NCI-H128 (cell line): ENCODE measurements around the gene WDR33.

Experiments used
- DNase-seq: peaks from one replicate; lab custom pipeline; 2025; ENCODE audit not compliant: unreplicated experiment; lab: John Stamatoyannopoulos, UW

WDR33 gene

DNA sequence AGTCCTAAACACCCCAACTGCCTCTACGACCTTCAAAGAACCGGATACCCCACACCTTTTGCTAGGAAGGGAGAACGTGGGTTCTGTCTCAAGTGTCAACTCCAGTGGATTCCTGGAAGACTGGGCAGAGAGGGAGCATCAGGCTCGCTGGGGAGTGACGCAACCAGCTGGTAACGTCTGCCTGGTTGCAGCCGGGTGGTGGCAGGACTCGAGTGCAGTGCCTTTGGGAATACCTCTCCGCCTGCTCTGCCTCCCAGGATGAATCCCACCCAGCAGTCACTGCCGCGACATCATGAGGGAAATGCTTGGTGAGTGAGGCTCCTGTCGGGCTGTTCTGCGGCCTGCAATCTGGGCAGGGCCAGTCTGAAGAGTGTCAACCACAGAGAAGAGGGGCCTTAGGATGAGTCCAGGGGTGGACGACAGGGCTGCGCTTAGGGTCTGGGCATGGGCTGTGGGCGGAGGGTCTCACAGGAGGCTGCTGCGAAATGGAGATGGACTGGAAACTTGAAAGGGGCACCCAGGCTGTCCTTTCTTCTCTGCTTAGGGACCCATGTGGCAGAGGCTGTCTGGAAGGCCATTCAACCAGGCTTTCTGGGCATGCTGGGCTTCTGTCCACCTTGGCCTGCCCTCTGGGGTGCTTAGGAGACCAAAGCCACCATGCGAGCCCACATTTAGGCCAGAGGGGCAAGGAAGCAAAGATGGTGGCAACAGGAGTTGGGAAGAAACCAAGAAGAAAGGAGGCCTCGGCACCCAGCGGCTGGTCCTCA lies 152.1 kb downstream of the WDR33 start:
- no peak for DNase-seq

DNA sequence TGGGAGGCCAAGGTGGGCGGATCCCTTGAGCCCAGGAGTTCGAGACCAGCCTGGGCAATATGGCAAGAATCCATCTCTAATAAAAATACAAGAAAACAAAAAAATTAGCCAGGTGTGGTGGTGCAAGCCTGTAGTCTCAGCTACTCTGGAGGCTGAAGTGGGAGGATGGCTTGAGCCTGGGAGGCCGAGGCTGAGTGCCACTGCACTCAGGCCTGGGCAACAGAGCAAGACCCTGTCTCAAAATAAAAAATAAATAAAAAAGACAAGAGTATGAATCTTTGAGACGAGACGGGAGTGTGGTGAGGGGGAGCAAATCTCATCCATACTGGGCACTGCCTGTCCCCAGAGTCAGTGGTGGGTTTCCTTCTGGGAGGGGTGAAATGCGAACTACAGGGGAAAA lies 152.8 kb downstream of the WDR33 start:
- no peak for DNase-seq

DNA sequence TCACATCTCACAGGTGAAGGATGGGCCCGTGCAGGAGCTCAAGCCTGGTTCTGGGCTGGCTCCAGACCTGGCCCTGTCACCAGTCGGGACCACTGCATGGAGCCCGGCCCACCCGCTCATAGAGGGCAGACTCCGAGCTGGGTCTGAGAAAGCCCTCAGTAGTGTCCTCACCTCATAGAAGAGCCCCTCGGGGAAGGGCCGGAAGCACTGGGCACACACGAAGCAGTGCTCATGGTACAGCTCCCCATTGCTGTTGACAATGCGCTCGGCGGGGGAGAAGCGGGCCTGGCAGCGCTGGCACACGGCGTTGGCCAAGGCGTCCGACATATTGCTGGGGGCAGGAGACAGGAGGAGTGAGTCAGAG lies 153.8 kb downstream of the WDR33 start:
- DNase-seq, result no peak

DNA sequence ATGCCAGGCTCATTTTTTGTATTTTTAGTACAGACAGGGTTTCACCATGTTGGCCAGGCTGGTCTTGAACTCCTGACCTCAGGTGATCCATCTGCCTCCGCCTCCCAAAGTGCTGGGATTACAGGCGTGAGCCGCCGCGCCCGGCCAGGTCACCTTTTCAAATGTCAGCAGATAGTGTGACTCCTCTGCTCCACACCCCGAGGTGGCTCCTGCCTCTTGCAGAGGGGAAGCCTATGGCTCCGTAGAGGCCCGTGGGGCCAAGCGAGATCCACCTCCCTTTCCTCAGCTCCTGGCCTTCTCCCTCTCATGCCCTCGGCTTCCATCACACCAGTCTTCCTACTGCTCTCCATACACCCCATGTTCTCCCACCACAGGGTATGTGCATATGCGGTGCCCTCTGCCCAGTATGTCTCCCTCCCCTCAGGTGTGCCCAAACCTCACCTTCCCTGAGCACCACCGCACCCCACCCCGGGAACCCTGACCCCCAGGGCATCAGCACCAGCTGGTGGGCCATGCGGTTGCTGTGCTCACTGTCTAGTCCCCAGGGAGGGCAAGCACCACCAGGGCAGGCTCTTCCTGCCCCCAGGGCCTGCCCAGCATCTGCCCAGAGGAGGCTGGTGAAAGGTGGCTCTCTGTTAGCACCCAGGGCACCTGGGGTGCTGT lies 154.3 kb downstream of the WDR33 start:
- DNase-seq, result no peak

DNA sequence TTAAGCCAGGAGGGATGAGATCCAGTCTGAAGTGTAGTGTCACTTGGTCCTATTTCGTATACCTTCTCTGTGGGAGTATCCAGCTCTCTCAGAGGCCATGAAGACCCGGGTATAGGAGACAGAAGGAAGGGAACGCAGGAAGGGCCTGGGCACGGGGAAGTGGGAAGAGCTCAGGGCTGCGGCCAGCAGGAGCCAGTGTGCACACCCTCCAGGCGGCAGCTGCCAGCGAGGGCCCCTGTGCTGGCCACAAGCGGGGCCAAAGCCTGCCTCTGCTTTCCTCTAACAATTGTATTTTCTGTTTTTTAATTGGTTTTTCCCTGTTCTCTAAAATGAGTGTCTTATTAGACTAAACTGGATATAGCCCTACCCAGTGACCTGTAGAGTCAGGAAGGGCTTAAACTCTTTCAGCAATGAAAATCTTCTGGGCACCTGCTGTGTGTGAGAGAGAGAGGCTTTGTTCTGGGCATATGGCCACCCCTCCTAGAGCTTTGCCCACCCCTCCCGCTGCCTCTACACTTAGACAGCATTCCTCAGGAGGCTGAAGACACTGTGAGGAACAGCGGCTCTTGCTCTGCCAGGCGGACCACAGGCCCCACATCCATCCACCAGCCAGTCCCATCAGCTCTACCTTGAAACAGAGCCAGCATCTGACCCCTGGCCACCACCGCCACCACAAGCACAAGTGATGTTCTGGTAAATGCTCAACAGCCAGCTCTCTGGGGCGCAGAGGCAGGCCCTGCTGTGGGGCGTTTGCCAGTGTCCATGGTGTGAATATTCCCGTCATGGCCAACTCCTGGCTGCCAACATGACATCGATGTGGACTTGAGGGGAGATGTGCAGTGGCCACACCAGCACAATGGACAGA lies 155.5 kb downstream of the WDR33 start:
- DNase-seq, result no peak

DNA sequence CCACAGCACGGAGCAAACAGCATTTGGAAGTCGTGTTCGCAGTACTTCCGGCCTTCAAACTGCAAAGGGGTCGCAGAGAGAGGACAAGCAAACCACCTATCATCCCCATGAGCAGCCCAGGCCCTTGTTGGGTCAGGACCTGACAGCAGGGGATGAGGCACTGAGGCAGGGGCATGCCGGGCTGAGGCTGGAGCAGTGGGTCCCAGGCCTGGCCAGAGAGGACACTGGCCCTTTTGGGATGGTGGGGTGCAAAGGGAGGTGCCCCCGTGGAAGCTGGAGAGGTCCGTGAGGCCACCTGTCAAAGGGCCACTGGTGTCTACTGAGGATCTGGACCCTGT lies 156.2 kb downstream of the WDR33 start:
- DNase-seq, result no peak

DNA sequence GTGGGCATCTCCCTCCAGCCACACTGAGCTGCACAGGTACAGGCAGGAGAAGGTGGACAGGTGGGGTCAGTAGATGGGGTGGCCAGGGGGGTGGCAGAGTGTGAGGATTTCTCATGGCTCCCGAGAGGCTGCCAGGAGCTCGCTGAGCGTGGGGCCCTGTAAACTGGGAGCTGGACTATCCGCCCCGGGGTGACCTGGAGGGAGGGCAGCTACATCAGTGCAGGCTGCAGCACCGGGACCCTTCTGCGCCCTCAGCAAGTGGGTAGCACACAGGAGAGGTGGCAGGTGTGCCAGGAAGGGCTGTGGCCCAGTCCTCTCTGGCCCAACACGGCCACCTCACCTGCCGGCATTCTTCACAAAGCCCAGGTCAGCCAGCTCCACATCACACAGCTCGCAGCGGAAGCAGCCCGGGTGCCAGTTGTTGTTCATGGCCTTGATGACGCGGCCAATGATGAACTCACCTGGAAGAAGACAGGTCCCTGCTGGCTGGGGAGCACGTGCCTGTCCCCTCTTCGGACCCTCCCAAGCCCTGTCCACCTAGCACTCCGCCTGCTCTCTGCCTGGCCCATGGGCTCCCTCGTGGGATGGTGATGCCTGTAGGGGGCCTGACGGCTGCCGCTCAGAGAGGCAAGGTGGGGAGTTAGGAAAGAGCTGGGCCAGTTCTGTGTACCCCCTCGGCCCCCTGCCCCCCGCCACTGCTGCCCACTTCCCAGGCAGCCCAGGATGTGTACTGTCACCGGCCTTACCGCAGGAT lies 156.7 kb downstream of the WDR33 start:
- no peak for DNase-seq

DNA sequence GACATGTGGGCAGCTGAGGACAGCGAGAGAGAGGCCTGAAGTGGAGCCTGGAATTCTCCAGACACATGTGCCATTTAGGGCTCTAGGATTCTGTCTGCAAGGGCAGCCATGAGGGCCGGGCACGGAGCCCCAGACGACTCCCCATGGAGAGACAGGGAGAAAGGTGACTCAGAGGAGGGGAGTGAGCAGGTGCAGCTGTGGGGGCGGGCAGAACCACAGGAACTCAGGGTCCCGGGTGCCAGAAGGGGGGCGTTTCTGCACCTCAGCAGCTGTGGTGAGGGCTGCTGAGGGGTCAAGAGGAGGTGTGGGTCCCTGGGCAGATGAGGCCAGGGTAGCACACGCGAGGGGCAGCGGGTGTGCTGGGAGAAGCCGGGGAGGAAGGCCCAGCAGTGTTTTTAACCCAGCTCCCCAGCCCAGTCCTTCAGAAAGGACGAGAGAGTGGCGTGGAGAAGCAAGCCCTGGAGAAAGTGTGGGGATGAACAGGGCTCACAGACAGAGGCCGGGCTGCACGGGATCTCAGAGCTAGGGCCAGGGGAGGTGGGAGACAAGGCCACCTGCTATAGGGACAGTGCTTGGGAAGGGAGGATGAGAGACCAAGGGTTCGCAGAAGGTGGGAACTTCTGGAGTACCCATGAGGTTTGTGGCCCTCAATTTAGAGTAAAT lies 157.4 kb downstream of the WDR33 start:
- no peak for DNase-seq

DNA sequence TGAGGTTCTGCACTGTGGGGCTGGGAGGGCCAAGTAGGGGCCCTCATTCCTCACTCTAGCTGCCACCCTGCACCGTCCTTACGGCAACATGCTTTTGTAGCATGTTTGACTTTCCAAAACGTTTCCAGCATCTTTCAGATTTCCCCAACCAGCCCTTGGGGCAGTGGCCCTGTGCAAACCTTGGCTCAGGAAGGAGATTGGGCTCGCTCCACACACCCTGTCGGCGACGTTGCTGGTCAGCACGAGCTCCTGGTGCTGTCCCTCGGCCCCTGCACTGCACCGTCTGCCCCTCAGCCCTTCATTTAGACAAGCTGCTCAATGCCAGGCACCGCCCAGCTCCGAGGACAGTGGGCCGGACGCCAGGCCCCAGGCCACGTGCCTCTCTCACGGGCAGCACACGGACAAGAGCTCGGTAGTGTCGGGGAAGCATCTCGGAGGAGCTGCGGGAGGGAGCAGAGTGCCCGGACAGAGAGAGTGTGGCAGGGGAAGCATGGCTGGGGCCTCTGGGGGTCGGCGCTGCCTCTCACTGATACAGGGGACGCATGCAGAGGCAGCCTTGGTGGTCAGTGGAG lies 158.1 kb downstream of the WDR33 start:
- DNase-seq, result no peak

DNA sequence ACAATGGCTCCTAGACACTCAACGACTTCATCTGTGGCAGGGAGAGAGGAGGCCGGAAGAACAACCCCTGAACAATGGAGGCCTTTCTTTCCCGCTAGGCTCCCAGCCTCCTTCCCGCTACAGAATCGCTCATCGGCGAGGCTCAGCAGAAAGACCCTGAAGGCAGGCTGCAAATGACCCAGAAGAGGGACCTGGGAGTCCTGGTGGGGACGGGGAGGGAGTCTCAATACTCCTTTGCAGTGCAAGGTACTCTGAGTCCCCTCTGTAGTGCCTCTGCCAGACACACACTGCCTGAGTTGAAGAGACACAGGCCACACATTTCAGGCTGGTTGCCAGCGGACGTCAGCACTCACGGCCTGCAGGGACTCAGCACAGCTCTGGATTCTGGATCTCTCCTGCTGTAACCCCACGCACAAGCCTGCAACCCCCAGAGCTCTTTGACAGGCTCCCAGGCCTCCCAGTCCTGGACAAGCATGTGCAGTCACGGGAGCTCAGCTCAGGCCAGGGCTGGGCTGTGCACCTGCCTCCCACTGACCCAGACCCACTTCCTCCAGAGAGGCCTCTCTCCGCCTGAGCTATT lies 158.9 kb downstream of the WDR33 start:
- no peak for DNase-seq

DNA sequence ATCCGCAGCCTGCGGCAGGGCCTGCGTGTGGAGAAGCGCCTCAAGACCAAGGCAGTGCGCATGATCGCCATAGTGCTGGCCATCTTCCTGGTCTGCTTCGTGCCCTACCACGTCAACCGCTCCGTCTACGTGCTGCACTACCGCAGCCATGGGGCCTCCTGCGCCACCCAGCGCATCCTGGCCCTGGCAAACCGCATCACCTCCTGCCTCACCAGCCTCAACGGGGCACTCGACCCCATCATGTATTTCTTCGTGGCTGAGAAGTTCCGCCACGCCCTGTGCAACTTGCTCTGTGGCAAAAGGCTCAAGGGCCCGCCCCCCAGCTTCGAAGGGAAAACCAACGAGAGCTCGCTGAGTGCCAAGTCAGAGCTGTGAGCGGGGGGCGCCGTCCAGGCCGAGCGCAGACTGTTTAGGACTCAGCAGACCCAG lies 159.6 kb downstream of the WDR33 start:
- no peak for DNase-seq
